ENCODE results near the gene MED15.

DNA sequence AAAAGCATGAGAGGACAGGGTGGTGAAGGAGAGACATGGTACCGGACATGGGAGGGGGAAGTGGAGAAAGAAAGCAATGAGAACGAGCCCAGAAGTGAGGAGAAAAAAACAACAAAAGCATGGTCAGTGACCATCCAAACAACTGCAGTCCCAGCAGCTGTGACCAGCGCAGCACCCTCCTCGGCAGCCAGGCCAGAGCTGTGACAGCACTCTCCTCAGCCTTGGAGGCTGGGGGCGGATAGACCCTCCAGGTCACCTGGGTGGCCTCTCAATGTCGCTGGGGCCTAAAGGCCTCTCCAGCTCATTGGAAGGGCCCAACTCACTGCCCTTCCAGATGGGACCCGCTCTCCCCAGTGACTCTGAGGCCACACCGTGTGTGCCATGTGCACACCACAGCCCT is 103.3 kb downstream of the MED15 start:
- TF ChIP-seq, protein P1, sequence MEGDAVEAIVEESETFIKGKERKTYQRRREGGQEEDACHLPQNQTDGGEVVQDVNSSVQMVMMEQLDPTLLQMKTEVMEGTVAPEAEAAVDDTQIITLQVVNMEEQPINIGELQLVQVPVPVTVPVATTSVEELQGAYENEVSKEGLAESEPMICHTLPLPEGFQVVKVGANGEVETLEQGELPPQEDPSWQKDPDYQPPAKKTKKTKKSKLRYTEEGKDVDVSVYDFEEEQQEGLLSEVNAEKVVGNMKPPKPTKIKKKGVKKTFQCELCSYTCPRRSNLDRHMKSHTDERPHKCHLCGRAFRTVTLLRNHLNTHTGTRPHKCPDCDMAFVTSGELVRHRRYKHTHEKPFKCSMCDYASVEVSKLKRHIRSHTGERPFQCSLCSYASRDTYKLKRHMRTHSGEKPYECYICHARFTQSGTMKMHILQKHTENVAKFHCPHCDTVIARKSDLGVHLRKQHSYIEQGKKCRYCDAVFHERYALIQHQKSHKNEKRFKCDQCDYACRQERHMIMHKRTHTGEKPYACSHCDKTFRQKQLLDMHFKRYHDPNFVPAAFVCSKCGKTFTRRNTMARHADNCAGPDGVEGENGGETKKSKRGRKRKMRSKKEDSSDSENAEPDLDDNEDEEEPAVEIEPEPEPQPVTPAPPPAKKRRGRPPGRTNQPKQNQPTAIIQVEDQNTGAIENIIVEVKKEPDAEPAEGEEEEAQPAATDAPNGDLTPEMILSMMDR (IDR thresholded peaks at IDR 0.05; ENCODE audit: control extremely low read depth in 1 of 3, insufficient read depth in 1 of 3, low read depth in 1 of 3, low read length in 3 of 3) = no peak
- TF ChIP-seq SRF (IDR thresholded peaks at IDR 0.05; ENCODE audit: low read depth, low read length) (no peak), BCL11A (IDR thresholded peaks at IDR 0.05; ENCODE audit: low read depth in 2 of 2, low read length in 2 of 2) (no peak), CREB1 (IDR thresholded peaks at IDR 0.05) (no peak), RFX5 (IDR thresholded peaks at IDR 0.05; ENCODE audit: borderline replicate concordance, low read depth, low read length) (no peak), NANOG (IDR thresholded peaks at IDR 0.05; ENCODE audit: insufficient read depth, low read depth, low read length, poor library complexity, severe bottlenecking) (no peak), EZH2 (IDR thresholded peaks at IDR 0.05; ENCODE audit: low read depth, low read length, severe bottlenecking) (no peak), SIN3A (conservative IDR thresholded peaks at IDR 0.05 in 1 of 2, IDR thresholded peaks at IDR 0.05 in 1 of 2; ENCODE audit: low read depth in 1 of 2, low read length in 2 of 2) (no peak)
- TF ChIP-seq, protein P2, sequence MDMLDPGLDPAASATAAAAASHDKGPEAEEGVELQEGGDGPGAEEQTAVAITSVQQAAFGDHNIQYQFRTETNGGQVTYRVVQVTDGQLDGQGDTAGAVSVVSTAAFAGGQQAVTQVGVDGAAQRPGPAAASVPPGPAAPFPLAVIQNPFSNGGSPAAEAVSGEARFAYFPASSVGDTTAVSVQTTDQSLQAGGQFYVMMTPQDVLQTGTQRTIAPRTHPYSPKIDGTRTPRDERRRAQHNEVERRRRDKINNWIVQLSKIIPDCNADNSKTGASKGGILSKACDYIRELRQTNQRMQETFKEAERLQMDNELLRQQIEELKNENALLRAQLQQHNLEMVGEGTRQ (IDR thresholded peaks at IDR 0.05; ENCODE audit: low read length) = no peak

All from H1 (cell line).